Fibroblast of villous mesenchyme (primary cell): ENCODE results near the gene HAND2. TPM values are rescaled to one million over a fixed set of nuclear protein-coding genes. Genes with fewer than 3 reads are reported as not detected.

ENCODE experiments used
- DNase-seq: peaks from one replicate; pipeline ENCODE4 v3.0.0-alpha.2; 2010; ENCODE audit warnings: low read depth
- H3K4me3 ChIP-seq: 2 replicates; pipeline ENCODE4 v1.5.1; 2011; ENCODE audit warnings: low read depth, mild to moderate bottlenecking, low read length
- CTCF ChIP-seq: IDR thresholded peaks from 2 replicates; pipeline ENCODE4 v1.5.1; 2012; ENCODE audit warnings: low read depth, mild to moderate bottlenecking, low read length; ENCODE audit not compliant: insufficient read depth
- total RNA-seq: library from RNA; depleted of rRNA; stranded (reverse); fragments of >200 nt; gene quantifications from 2 replicates; pipeline ENCODE4 v1.2.3, GENCODE V29; 2012

HAND2 gene
- total RNA-seq, 1 donor = 71.7 TPM

GRCh38 chr4:173572493-173573129 lies 42.6 kb upstream of the HAND2 start:
- H3K4me3 ChIP-seq = no peak overlapping the region
- no peak for TF ChIP-seq CTCF
- DNase-seq = no peak

- no peak for TF ChIP-seq CTCF
- no peak for DNase-seq
- H3K4me3 ChIP-seq = no peak overlapping the region
Measured at GRCh38 chr4:173571620-173572019, 41.6 kb upstream of the HAND2 start.

- no peak for TF ChIP-seq CTCF
- DNase-seq = peak; percentile 79
- no peak overlapping the region for H3K4me3 ChIP-seq
Measured at GRCh38 chr4:173565281-173565680, 35.3 kb upstream of the HAND2 start.

GRCh38 chr4:173564461-173564860 lies 34.4 kb upstream of the HAND2 start:
- no peak for TF ChIP-seq CTCF
- peak; percentile 54 for DNase-seq
- H3K4me3 ChIP-seq = no peak overlapping the region

- no peak for TF ChIP-seq CTCF
- no peak overlapping the region for H3K4me3 ChIP-seq
- DNase-seq = no peak
Measured at GRCh38 chr4:173560896-173561295, 30.9 kb upstream of the HAND2 start.

GRCh38 chr4:173556398-173557131 lies 26.5 kb upstream of the HAND2 start:
- no peak for TF ChIP-seq CTCF
- no peak overlapping the region for H3K4me3 ChIP-seq
- no peak for DNase-seq
